Natural killer cell treated with Interleukin-12 subunit alpha and Interleukin-12 subunit beta and Interleukin-15 and Interleukin-18, amount 100 ng/mL, for 72 hours (primary cell): ENCODE results near the gene CNGA2. TPM values are rescaled to one million over a fixed set of nuclear protein-coding genes. Genes with fewer than 3 reads are reported as not detected.

ENCODE experiments used
- ATAC-seq, 2 donors: fragments of 150-1000 bp; cut with Tn5 transposase in 1 of 2; sonication (Bioruptor Pico), chemical (Tn5 transposase) in 1 of 2; 2 replicates each; pipeline ENCODE4 v1.10.0; 2021
- DNase-seq: peaks from one replicate; pipeline ENCODE4 v3.0.0; 2022; ENCODE audit warnings: low spot score
- H3K27ac Mint-ChIP-seq, 2 donors: 1 replicate in 1 of 2; 2 replicates in 1 of 2; pipeline ENCODE4 v1.8.0; 2022; ENCODE audit warnings: mixed read lengths in 2 of 2, mild to moderate bottlenecking in 1 of 2, moderate library complexity in 1 of 2
- H3K27me3 Mint-ChIP-seq, 2 donors: 1 replicate in 1 of 2; 2 replicates in 1 of 2; pipeline ENCODE4 v1.8.0; 2022; ENCODE audit warnings: mixed read lengths in 2 of 2
- H3K36me3 Mint-ChIP-seq: one replicate; pipeline ENCODE4 v1.8.0; 2022; ENCODE audit warnings: mixed read lengths
- H3K4me1 Mint-ChIP-seq, 2 donors: 1 replicate in 1 of 2; 2 replicates in 1 of 2; pipeline ENCODE4 v1.8.0; 2022; ENCODE audit warnings: low read depth in 2 of 2, mixed read lengths in 2 of 2, mild to moderate bottlenecking in 1 of 2
- H3K4me3 Mint-ChIP-seq: one replicate; pipeline ENCODE4 v1.8.0; 2022; ENCODE audit warnings: mixed read lengths
- H3K9me3 Mint-ChIP-seq: 2 replicates; pipeline ENCODE4 v1.8.0; 2022; ENCODE audit warnings: mixed read lengths
- total RNA-seq, 2 donors: library from RNA; stranded (reverse); gene quantifications; one replicate each; pipeline ENCODE4 v1.2.3, GENCODE V29; 2022

Gene CNGA2
- total RNA-seq, 2 donors from 2014 or later, result not detected

DNA sequence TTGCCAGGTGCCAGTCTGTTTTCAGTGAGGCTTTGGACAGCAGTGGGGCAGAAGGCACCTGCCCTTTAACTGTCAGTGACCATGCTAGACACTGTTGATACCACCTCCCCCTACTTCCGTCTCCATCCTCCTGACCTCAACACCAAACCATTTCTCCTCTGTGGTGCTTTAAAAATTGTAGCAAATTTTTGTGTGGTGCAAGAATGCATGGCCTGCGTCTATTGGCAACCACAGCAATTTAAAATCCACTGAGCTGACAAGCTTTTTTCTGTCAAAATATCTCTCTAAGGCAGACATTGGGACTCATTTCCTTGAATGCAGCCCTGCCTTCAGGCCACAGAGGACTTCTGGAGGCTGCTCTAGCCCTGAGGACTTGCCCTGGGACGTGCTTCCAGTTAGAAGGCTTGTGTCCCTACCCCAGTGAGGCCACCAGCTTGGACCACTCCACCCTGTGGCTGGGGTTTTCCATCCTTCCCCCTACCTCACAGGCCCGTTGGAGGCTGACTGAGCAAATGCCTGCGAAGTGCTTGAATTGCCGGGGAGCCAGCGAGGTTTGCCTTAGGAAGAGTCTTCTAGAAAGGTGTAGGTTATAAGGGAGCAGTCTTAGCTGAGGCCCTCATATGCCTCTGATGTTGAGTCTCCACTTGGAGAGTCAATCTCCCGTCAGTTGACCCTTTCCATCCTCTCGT, 32.4 kb upstream of the CNGA2 start:
- H3K36me3 Mint-ChIP-seq, result no peaks in the 10 kb centered on the region
- H3K4me1 Mint-ChIP-seq, result no peaks in the 10 kb centered on the region
- peaks cover 0 to 7% of the 10 kb centered on the region in 2 donors for H3K27me3 Mint-ChIP-seq
- no peak overlapping the region for H3K4me3 Mint-ChIP-seq
- ATAC-seq (peak in 1 of 2 donors; percentile 2), DNase-seq (peak; percentile 46)
- no peaks in the 10 kb centered on the region for H3K9me3 Mint-ChIP-seq
- no peak overlapping the region for H3K27ac Mint-ChIP-seq

DNA sequence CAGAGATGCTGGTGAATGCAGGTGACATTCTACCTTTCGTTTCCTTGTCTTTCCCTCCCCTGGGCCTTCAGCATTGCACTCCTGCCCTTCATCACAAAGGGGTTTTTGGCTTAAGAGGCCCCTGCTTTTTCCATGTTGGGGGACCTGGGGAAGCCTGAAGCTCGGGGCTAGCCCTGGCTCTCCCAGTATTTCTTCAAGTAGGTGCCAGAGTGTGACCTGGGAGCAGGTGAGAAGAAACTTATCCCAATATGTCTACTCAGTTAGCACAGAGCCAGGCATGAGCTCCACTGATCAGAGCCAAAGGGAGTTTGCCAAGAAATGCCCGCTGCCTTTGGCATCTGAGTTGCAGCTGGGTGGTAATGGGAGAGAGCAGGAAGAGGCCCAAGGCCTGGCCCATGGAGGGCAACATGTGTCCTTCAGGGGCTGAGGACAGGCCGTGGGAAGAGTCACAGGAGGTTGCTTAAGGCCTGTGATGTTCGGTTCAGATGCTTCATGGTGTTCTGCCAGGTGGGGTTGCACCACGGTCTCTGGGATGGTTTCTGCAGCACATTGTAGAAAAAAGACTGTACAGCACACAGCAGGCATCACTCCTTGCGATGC, 31.7 kb upstream of the CNGA2 start:
- H3K27ac Mint-ChIP-seq, result no peak overlapping the region
- no peak overlapping the region for H3K4me3 Mint-ChIP-seq
- H3K4me1 Mint-ChIP-seq, result no peaks in the 10 kb centered on the region
- H3K27me3 Mint-ChIP-seq, result peaks cover 0 to 7% of the 10 kb centered on the region in 2 donors
- no peaks in the 10 kb centered on the region for H3K36me3 Mint-ChIP-seq
- DNase-seq (peak; percentile 45), ATAC-seq (no peak)
- no peaks in the 10 kb centered on the region for H3K9me3 Mint-ChIP-seq

DNA sequence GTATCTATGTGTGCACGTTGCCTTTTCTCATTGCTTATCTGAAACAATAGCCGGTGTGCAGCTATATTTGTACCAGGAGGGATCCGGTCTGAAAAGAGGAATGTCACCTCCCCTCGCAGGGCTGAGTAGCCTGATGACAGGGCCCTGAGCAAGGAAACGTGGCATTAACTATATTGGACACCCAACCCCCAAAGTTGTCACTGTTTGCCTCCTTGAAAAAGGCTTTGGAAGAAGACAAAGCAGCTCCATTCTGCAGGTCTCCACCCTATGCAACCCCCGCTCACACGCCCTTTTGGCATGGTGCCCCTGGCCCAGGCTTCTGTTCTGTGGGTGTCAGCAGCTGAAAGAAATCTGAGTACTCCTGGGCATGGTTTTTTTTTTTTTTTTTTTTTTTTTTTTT, 31.1 kb upstream of the CNGA2 start:
- peaks cover 0 to 7% of the 10 kb centered on the region in 2 donors for H3K27me3 Mint-ChIP-seq
- no peaks in the 10 kb centered on the region for H3K9me3 Mint-ChIP-seq
- no peaks in the 10 kb centered on the region for H3K36me3 Mint-ChIP-seq
- peak; percentile 25 for DNase-seq
- H3K4me3 Mint-ChIP-seq, result no peak overlapping the region
- H3K27ac Mint-ChIP-seq, result no peak overlapping the region
- ATAC-seq, result no peak
- H3K4me1 Mint-ChIP-seq, result no peaks in the 10 kb centered on the region

DNA sequence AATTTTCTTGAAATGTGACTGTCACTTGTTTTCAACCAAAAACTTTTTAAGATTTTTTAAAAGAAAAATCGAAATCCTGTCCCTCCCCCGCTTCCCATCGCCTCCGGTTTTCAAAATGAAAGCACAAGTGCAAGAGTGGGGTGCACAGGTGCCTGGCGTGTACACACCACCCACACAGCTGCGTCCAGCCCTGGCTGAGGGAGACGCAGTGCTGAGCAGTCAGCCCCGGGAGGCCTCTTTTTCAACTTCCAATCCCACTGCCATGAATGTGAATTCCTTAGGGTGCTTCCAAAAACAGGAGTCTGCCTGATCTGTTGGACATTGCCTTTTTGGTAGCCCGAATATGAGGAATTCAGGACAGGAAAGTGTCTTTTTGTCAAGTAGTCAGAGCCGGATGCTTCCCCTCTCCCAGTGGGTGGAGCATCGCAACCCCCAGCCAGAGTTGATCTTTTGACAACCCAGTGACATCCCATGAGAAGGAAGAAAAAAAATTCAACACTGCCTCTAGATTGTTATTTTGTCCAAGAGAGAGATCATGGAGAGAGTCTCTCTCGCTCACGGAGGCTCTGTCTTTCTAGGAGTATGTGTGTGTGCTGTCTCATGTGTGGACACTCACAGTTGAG, 30.4 kb upstream of the CNGA2 start:
- DNase-seq, result peak; percentile 37
- H3K4me3 Mint-ChIP-seq, result no peak overlapping the region
- no peak for ATAC-seq
- H3K27me3 Mint-ChIP-seq, result peaks cover 0 to 7% of the 10 kb centered on the region in 2 donors
- no peak overlapping the region for H3K27ac Mint-ChIP-seq
- no peaks in the 10 kb centered on the region for H3K36me3 Mint-ChIP-seq
- H3K4me1 Mint-ChIP-seq, result no peaks in the 10 kb centered on the region
- no peaks in the 10 kb centered on the region for H3K9me3 Mint-ChIP-seq

DNA sequence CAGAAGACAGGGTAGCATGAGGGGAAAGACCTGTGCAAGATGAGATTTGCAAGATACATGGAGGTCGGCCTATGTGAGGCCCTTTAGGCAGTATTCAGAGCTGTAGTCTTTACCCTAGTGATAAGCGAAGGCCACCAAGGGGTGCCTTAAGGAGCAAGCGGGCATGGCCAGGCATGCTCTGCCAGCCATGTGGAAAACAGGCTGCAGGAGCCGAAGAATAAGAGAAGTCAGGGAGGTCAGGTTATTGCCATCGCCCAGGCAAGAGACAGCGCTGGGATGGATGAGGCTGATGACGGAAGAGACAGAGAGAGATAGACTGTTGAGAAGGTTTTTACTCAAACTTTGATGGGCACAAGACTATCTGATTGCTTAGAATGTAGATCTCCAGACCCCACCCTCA, 25.7 kb upstream of the CNGA2 start:
- no peaks in the 10 kb centered on the region for H3K4me1 Mint-ChIP-seq
- DNase-seq (no peak), ATAC-seq (no peak)
- no peak overlapping the region for H3K4me3 Mint-ChIP-seq
- no peaks in the 10 kb centered on the region for H3K9me3 Mint-ChIP-seq
- no peaks in the 10 kb centered on the region for H3K36me3 Mint-ChIP-seq
- H3K27ac Mint-ChIP-seq, result no peak overlapping the region
- H3K27me3 Mint-ChIP-seq, result peaks cover 0 to 4% of the 10 kb centered on the region in 2 donors

DNA sequence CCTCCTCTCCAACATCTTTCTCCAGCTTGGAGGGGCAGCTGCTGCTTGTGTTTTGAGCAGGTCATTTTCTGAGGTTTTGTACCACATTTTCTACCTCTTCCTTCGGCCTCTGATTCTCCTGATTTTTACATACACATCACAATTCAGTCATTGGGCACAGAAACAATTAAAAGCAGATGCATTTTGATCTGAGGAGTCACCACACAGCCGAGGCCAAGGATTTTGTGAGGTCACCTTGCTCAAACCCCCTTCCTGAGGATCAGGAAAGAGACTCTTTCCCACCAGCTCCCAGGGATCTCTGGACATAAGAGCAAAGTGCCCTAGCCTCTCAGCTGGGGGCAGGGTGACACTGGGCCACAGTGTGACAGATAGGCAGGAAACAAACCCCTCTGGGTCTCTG, 24.1 kb upstream of the CNGA2 start:
- no peak for ATAC-seq
- Mint-ChIP-seq H3K9me3 (no peaks in the 10 kb centered on the region), H3K4me3 (no peak overlapping the region), H3K36me3 (no peaks in the 10 kb centered on the region), H3K4me1 (no peaks in the 10 kb centered on the region), H3K27me3 (peaks cover 0 to under 1% of the 10 kb centered on the region in 2 donors), H3K27ac (no peak overlapping the region)
- DNase-seq, result peak; percentile 8

DNA sequence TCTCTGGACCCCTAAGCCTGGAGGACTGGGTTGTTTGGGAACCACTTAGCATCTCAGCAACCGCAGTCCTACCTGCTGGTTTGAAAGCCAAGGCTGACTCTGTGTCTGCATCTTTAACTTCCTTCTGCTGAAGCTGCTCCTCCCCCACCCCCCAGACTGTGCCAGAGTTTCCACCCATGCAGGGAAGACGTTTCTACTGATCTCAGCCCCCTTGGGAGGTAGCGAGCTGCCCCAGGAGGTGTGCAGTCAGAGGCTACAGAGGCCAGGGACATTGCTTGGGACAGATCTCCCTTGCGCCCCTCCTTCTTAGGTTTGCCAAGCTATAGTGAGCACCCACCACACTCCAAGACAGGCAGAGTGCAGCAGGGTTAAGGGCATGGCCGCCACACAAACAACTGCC, 23.4 kb upstream of the CNGA2 start:
- Mint-ChIP-seq H3K4me1 (no peaks in the 10 kb centered on the region), H3K4me3 (no peak overlapping the region), H3K27ac (no peak overlapping the region), H3K36me3 (no peaks in the 10 kb centered on the region), H3K27me3 (peaks cover 0 to 3% of the 10 kb centered on the region in 2 donors), H3K9me3 (no peaks in the 10 kb centered on the region)
- peak in 1 of 2 donors; percentile 26 for ATAC-seq
- DNase-seq, result no peak

DNA sequence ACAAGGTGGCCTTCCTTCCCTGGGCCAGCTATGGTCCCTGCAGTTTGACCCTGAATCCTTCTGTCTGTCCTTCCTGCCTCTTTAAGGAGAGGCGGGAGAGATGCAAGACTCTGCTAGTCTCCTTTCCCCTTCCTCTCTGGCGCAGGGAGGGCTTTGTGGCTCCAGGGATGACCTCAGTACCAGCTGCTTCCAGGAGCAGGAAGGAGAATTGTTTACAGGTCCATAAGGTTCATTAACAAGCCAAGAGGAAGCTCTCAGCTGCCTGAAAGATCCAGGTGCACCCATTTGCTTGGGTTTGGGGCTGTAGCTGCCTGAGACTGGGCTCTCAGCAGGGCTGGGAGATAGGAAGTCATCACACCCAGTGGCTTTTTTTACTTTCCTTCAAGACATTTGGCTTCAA, 22.8 kb upstream of the CNGA2 start:
- H3K27me3 Mint-ChIP-seq, result peaks cover 4 to 7% of the 10 kb centered on the region in 2 donors
- no peaks in the 10 kb centered on the region for H3K9me3 Mint-ChIP-seq
- no peak for ATAC-seq
- no peak overlapping the region for H3K4me3 Mint-ChIP-seq
- no peaks in the 10 kb centered on the region for H3K4me1 Mint-ChIP-seq
- H3K36me3 Mint-ChIP-seq, result no peaks in the 10 kb centered on the region
- no peak overlapping the region for H3K27ac Mint-ChIP-seq
- DNase-seq, result no peak

DNA sequence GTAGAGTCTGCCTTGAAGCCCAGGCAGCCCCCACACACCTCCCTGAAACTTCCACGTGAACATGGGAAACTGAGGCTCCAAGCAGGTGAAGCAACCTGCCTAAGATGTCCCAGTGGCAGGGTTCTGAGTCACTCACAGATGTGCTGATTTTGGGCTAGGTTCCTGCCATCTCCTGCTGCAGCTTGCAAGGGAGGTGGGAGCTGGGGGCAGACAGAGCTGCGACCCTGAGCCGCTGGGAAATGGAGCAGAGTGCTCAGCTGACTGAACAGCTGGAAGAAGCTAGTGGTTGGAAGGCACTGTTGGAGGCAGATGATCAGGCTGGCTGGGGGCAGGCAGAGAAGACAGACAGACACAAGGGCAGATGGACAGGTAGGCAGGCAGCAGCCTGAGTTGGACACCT, 22.3 kb upstream of the CNGA2 start:
- H3K36me3 Mint-ChIP-seq, result no peaks in the 10 kb centered on the region
- H3K4me1 Mint-ChIP-seq, result no peaks in the 10 kb centered on the region
- DNase-seq, result no peak
- no peak overlapping the region for H3K4me3 Mint-ChIP-seq
- H3K27me3 Mint-ChIP-seq, result peaks cover 8 to 9% of the 10 kb centered on the region in 2 donors
- H3K9me3 Mint-ChIP-seq, result no peaks in the 10 kb centered on the region
- no peak for ATAC-seq
- H3K27ac Mint-ChIP-seq, result no peak overlapping the region

DNA sequence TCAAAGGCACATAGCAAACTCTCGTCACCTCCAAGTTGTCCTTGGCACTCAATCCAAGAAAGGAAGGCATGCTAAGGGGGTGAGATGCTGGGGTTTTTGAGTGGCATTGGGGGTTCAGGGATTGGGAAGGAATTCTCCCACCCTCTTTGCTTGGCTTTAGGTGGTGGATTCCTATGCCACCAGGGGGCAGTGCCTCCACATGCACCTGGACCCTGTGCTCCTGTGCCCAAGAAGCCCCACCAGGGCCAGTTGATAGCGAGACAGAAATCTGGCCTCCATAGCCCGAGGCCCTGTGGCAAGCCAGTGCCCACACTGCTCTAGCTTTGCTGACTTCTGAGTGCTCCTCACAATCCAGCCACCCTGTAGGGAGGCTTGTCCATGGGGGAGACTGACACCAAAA, 20.7 kb upstream of the CNGA2 start:
- H3K9me3 Mint-ChIP-seq, result no peaks in the 10 kb centered on the region
- no peak overlapping the region for H3K4me3 Mint-ChIP-seq
- H3K4me1 Mint-ChIP-seq, result no peaks in the 10 kb centered on the region
- peak in 1 of 2 donors; percentile 48 for ATAC-seq
- H3K27ac Mint-ChIP-seq, result no peak overlapping the region
- no peak for DNase-seq
- no peaks in the 10 kb centered on the region for H3K36me3 Mint-ChIP-seq
- H3K27me3 Mint-ChIP-seq, result peaks cover 10 to 19% of the 10 kb centered on the region in 2 donors

DNA sequence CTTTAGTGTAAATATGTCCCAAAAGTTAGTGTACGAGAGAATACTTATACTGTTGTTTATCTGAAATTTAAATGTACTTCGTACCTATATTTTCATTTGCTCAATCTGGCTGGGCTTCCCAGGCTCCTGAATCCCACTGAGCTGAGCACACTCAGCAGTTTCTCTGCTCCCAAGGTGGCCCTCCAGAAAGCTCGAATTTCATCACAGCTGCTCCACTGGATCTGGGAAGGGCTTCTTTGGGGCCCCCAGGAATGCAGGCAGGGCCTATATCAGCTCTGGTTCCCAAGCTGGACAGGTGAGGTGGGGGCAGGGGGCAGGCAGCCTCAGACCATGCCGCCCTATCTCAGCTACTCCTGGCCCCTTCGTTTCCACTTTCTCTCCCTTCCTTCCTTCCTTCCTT, 20.2 kb upstream of the CNGA2 start:
- Mint-ChIP-seq H3K27me3 (peaks cover 10 to 19% of the 10 kb centered on the region in 2 donors), H3K4me1 (no peaks in the 10 kb centered on the region), H3K4me3 (no peak overlapping the region), H3K9me3 (no peaks in the 10 kb centered on the region), H3K27ac (no peak overlapping the region), H3K36me3 (no peaks in the 10 kb centered on the region)
- ATAC-seq (no peak), DNase-seq (no peak)

DNA sequence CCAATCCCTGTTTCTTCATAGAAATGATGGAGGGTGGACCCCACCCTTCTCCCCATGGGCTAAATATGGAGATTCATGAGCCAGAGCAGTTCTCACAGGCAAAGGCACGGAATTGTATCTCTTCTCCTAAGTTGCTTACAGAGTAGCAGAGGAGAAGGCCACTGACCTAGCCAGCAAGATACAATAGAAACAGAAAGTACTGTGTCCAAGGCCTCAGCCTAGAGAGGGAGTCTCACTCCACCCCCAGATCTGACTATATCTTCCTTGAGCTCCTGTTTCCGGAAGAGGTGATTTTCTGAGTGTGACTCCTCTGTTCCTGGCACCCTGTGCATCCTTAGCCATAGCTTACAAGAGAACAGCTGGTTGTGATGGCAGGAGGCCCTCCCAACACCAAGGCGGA, 18.8 kb upstream of the CNGA2 start, which contains the start of gene FATE1:
Gene FATE1, plus strand, starts transcription at position 284 of the 400 bp plus-strand sequence. Its CDS starts 85 bp downstream, at position 369.
- DNase-seq, result no peak
- Mint-ChIP-seq H3K27me3 (peaks cover 10 to 19% of the 10 kb centered on the region in 2 donors), H3K9me3 (no peaks in the 10 kb centered on the region), H3K27ac (no peak within 1 kb of the TSS), H3K36me3 (no peaks in the 10 kb centered on the region), H3K4me3 (no peak within 1 kb of the TSS), H3K4me1 (no peaks in the 10 kb centered on the region)
- no peak for ATAC-seq

DNA sequence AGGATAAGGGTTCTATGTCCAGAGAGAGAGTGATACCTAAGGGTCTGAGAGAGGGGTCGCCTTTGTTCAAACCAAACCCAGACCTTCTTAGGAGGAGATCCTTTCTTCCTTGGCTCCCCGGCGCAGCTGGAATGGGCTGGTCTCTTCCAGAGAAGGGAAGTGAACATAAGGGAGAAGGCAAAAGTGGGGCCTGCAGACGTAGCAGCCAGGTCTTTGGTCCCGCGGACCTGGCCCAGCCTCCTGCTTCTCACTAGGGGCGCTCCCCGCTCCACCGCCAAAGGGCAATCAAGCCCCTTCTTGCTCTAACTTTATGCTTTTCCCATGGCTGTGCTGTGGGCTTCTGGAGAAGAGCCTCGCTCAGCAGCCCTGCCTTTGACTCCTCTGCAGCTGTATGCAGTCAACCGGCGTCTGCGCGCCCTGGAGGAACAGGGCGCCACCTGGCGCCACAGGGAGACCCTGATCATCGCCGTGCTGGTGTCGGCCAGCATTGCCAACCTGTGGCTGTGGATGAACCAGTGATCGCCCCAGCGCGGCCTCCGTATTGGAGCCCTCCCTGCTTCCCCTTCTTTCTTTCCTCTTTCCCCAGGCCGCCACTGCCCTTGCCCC, 12.2 kb upstream of the CNGA2 start:
- no peaks in the 10 kb centered on the region for H3K4me1 Mint-ChIP-seq
- H3K4me3 Mint-ChIP-seq, result no peak overlapping the region
- no peaks in the 10 kb centered on the region for H3K36me3 Mint-ChIP-seq
- peaks cover 0 to 18% of the 10 kb centered on the region in 2 donors for H3K27me3 Mint-ChIP-seq
- DNase-seq (no peak), ATAC-seq (no peak)
- no peaks in the 10 kb centered on the region for H3K9me3 Mint-ChIP-seq
- H3K27ac Mint-ChIP-seq, result no peak overlapping the region
